ENCODE measurements around the gene TOGARAM1. TPM values are rescaled to one million over a fixed set of nuclear protein-coding genes. Genes with fewer than 3 reads are reported as not detected.

The TOGARAM1 gene
- total RNA-seq, 1 experiment from 2014 or later: 6.3 TPM

- H3K4me3 ChIP-seq (ENCODE audit: low read length): no peak overlapping the region
- ATAC-seq: no peak
- ChIA-PET CTCF (no interaction called here), POLR2A (ENCODE audit: unreplicated experiment) (no interaction called here)
- no peak for DNase-seq
- intact Hi-C loops (cut with micrococcal nuclease): no loop called here
- no peaks in the 10 kb centered on the region for H3K9me3 ChIP-seq (ENCODE audit: low read length)
- H4K20me1 ChIP-seq (ENCODE audit: low read length): no peaks in the 10 kb centered on the region
- no peak overlapping the region for H2AFZ ChIP-seq (ENCODE audit: low read length)
- H3K27me3 ChIP-seq (ENCODE audit: low read length): no peaks in the 10 kb centered on the region
- no peak overlapping the region for H3K9ac ChIP-seq (ENCODE audit: low read length)
- no TSS peak for BruUV-seq (replicated peaks)
- H3K36me3 ChIP-seq (ENCODE audit: low read depth, low read length): no peaks in the 10 kb centered on the region
- TF ChIP-seq EZH2phosphoT487 (IDR thresholded peaks at IDR 0.05; ENCODE audit: borderline replicate concordance, low read length) (no peak), EZH2 (IDR thresholded peaks at IDR 0.05; ENCODE audit: low read length, unreplicated experiment) (no peak), CTCF (conservative IDR thresholded peaks at IDR 0.05; ENCODE audit: low read depth, low read length) (no peak)
- no peaks in the 10 kb centered on the region for H3K9me2 ChIP-seq (replicated peaks; ENCODE audit: low read length)
- H3K79me2 ChIP-seq (ENCODE audit: low read length): no peaks in the 10 kb centered on the region
- no peaks in the 10 kb centered on the region for H3F3A ChIP-seq (ENCODE audit: low read length, unreplicated experiment)
- H3K27ac ChIP-seq (ENCODE audit: low read length): no peak overlapping the region
- no peaks in the 10 kb centered on the region for H3K4me1 ChIP-seq (ENCODE audit: insufficient read depth, low read length)
- no peak overlapping the region for H3K4me2 ChIP-seq (ENCODE audit: low read length)
These were observed 33.2 kb upstream of the TOGARAM1 start for GRCh38 chr14:44928793-44929192.

- H3K9me2 ChIP-seq (replicated peaks; ENCODE audit: low read length): no peaks in the 10 kb centered on the region
- H3K27ac ChIP-seq (ENCODE audit: low read length): no peak overlapping the region
- H3K4me3 ChIP-seq (ENCODE audit: low read length): no peak overlapping the region
- H2AFZ ChIP-seq (ENCODE audit: low read length): no peak overlapping the region
- peak; percentile 92 for ATAC-seq
- 0 out of 2 replicates have a peak, but pooled peaks cover 4% of the 10 kb centered on the region for H3K36me3 ChIP-seq (ENCODE audit: low read depth, low read length)
- no peaks in the 10 kb centered on the region for H3K27me3 ChIP-seq (ENCODE audit: low read length)
- peaks cover 8% of the 10 kb centered on the region; the same call in 1 of the 2 replicates for H3K4me1 ChIP-seq (ENCODE audit: insufficient read depth, low read length)
- H3K79me2 ChIP-seq (ENCODE audit: low read length): no peaks in the 10 kb centered on the region
- intact Hi-C loops (cut with micrococcal nuclease): no loop called here
- no TSS peak for BruUV-seq (replicated peaks)
- peak; percentile 37 for DNase-seq
- H4K20me1 ChIP-seq (ENCODE audit: low read length): no peaks in the 10 kb centered on the region
- no peak for TF ChIP-seq CTCF (conservative IDR thresholded peaks at IDR 0.05; ENCODE audit: low read depth, low read length)
- no peak for TF ChIP-seq EZH2phosphoT487 (IDR thresholded peaks at IDR 0.05; ENCODE audit: borderline replicate concordance, low read length)
- TF ChIP-seq EZH2 (IDR thresholded peaks at IDR 0.05; ENCODE audit: low read length, unreplicated experiment): no peak
- H3K4me2 ChIP-seq (ENCODE audit: low read length): no peak overlapping the region
- no peaks in the 10 kb centered on the region for H3K9me3 ChIP-seq (ENCODE audit: low read length)
- H3K9ac ChIP-seq (ENCODE audit: low read length): no peak overlapping the region
- H3F3A ChIP-seq (ENCODE audit: low read length, unreplicated experiment): no peaks in the 10 kb centered on the region
- CTCF ChIA-PET: interaction anchor here (0.5 kb wide), 1 partner anchor 14 kb away, joined by 3 read pairs; no protein-coding TSS in a partner anchor
- POLR2A ChIA-PET (ENCODE audit: unreplicated experiment): interaction anchor here (0.6 kb wide), 1 partner anchor 283 kb away, joined by 7 read pairs; no protein-coding TSS in a partner anchor
These were observed 26.8 kb upstream of the TOGARAM1 start for GRCh38 chr14:44935155-44935554.

- Histone ChIP-seq H3K36me3 (ENCODE audit: low read depth, low read length) (0 out of 2 replicates have a peak, but pooled peaks cover 4% of the 10 kb centered on the region), H3K4me2 (ENCODE audit: low read length) (no peak overlapping the region), H3F3A (ENCODE audit: low read length, unreplicated experiment) (no peaks in the 10 kb centered on the region), H3K79me2 (ENCODE audit: low read length) (no peaks in the 10 kb centered on the region), H3K4me3 (ENCODE audit: low read length) (no peak overlapping the region), H3K27me3 (ENCODE audit: low read length) (no peaks in the 10 kb centered on the region), H3K9ac (ENCODE audit: low read length) (no peak overlapping the region), H3K27ac (ENCODE audit: low read length) (no peak overlapping the region), H3K9me2 (replicated peaks; ENCODE audit: low read length) (no peaks in the 10 kb centered on the region), H3K4me1 (ENCODE audit: insufficient read depth, low read length) (peaks cover 8% of the 10 kb centered on the region; the same call in 1 of the 2 replicates), H4K20me1 (ENCODE audit: low read length) (no peaks in the 10 kb centered on the region), H3K9me3 (ENCODE audit: low read length) (no peaks in the 10 kb centered on the region), H2AFZ (ENCODE audit: low read length) (no peak overlapping the region)
- ChIA-PET POLR2A (ENCODE audit: unreplicated experiment) (no interaction called here), CTCF (no interaction called here)
- ATAC-seq (no peak), DNase-seq (no peak)
- no TSS peak for BruUV-seq (replicated peaks)
- intact Hi-C loops (cut with micrococcal nuclease): no loop called here
- no peak for TF ChIP-seq EZH2 (IDR thresholded peaks at IDR 0.05; ENCODE audit: low read length, unreplicated experiment)
- TF ChIP-seq CTCF (conservative IDR thresholded peaks at IDR 0.05; ENCODE audit: low read depth, low read length): no peak
- no peak for TF ChIP-seq EZH2phosphoT487 (IDR thresholded peaks at IDR 0.05; ENCODE audit: borderline replicate concordance, low read length)
These were observed 24.4 kb upstream of the TOGARAM1 start for GRCh38 chr14:44937547-44937946.

Measured in PC-3 (cell line).